H1 (cell line): ENCODE data around the gene PIGT. TPM values are rescaled to one million over a fixed set of nuclear protein-coding genes. Genes with fewer than 3 reads are reported as not detected.

Source experiments
- CTCF ChIA-PET: fragments of 300-600 bp; sonication (Branson Sonifier 250); formaldehyde crosslinking; loops from one replicate; lab custom pipeline; 2021; ENCODE audit not compliant: partially characterized antibody; lab: Charles Lee
- POLR2A ChIA-PET: fragments of 300-600 bp; sonication (Branson Sonifier 250); formaldehyde crosslinking; loops from one replicate; lab custom pipeline; 2021; ENCODE audit warnings: inconsistent platforms; ENCODE audit not compliant: partially characterized antibody; lab: Charles Lee
- DNase-seq, 2 experiments: peaks; one replicate each; pipeline versions ENCODE4 v3.0.0 to v3.0.0-alpha.2; 2010 to 2022; ENCODE audit warnings: low spot score in 2 of 2, low read depth in 1 of 2, mixed read lengths in 1 of 2
- FAIRE-seq: peaks from 2 replicates; lab custom pipeline; 2011; peaks lifted over from hg19 to GRCh38; lab: Jason Lieb, UNC
- H2AFZ ChIP-seq: 2 replicates; pipeline ENCODE4 v1.8.1; 2012; ENCODE audit warnings: low read length, inconsistent platforms
- H2AK5ac ChIP-seq: 2 replicates; pipeline ENCODE4 v1.6.1; 2013; ENCODE audit warnings: low read depth, low read length
- H2BK120ac ChIP-seq: replicated peaks from 2 replicates; pipeline ENCODE3; 2013; ENCODE audit warnings: low read depth, low read length, inconsistent platforms
- H2BK12ac ChIP-seq: 2 replicates; pipeline ENCODE4 v1.6.1; 2013; ENCODE audit warnings: low read depth, low read length
- H2BK15ac ChIP-seq: 2 replicates; pipeline ENCODE4 v1.6.1; 2013; ENCODE audit warnings: low read length
- H2BK20ac ChIP-seq: 2 replicates; pipeline ENCODE4 v1.6.1; 2013; ENCODE audit warnings: low read length
- H2BK5ac ChIP-seq: 2 replicates; pipeline ENCODE4 v1.6.1; 2013; ENCODE audit warnings: low read depth, low read length
- H3K14ac ChIP-seq: 2 replicates; pipeline ENCODE4 v1.6.1; 2013; ENCODE audit warnings: inconsistent platforms; ENCODE audit not compliant: insufficient read length
- H3K18ac ChIP-seq: 2 replicates; pipeline ENCODE4 v1.6.1; 2013; ENCODE audit warnings: low read length; ENCODE audit errors: extremely low read depth
- H3K23ac ChIP-seq: 2 replicates; pipeline ENCODE4 v1.6.1; 2013; ENCODE audit warnings: inconsistent platforms; ENCODE audit not compliant: insufficient read length
- H3K23me2 ChIP-seq: 2 replicates; pipeline ENCODE4 v1.6.1; 2013; ENCODE audit warnings: low read depth, low read length
- H3K27ac ChIP-seq: 2 replicates; pipeline ENCODE4 v1.6.1; 2011; ENCODE audit warnings: low read depth, low read length, inconsistent platforms
- H3K27me3 ChIP-seq, 4 experiments: replicated peaks in 1 of 4; 1 replicate in 1 of 4; 2 replicates in 3 of 4; pipeline versions ENCODE4 v1.6.1 to v1.8.1; 2011 to 2013; ENCODE audit warnings: low read length in 3 of 4, mild to moderate bottlenecking in 3 of 4, inconsistent platforms in 2 of 4, mixed read lengths in 2 of 4, moderate library complexity in 1 of 4; ENCODE audit not compliant: control insufficient read depth in 3 of 4, insufficient read depth in 3 of 4; ENCODE audit errors: extremely low read depth in 1 of 4
- H3K36me3 ChIP-seq, 4 experiments: 2 replicates each; pipeline versions ENCODE4 v1.6.1 to v1.8.1; 2011 to 2013; ENCODE audit warnings: mild to moderate bottlenecking in 4 of 4, low read length in 3 of 4, moderate library complexity in 2 of 4, control low read depth in 1 of 4, inconsistent platforms in 1 of 4; ENCODE audit not compliant: insufficient read depth in 4 of 4, control insufficient read depth in 2 of 4
- H3K4ac ChIP-seq: replicated peaks from 2 replicates; pipeline ENCODE3; 2013; ENCODE audit warnings: low read length, low read depth, mixed read lengths, inconsistent platforms; ENCODE audit not compliant: insufficient read length
- H3K4me1 ChIP-seq, 4 experiments: replicated peaks in 1 of 4; 1 replicate in 1 of 4; 2 replicates in 3 of 4; pipeline versions ENCODE4 v1.6.1 to v1.8.1; 2011 to 2013; ENCODE audit warnings: low read length in 3 of 4, inconsistent platforms in 2 of 4, mixed read lengths in 1 of 4; ENCODE audit not compliant: insufficient read depth in 4 of 4, control insufficient read depth in 3 of 4
- H3K4me2 ChIP-seq, 2 experiments: 2 replicates each; pipeline versions ENCODE4 v1.6.1 to v1.8.1; 2011 to 2013; ENCODE audit warnings: low read depth in 2 of 2, low read length in 2 of 2, control low read depth in 1 of 2, inconsistent platforms in 1 of 2, mild to moderate bottlenecking in 1 of 2; ENCODE audit not compliant: insufficient read depth in 1 of 2
- H3K4me3 ChIP-seq, 4 experiments: fragments of 200-600, 300-600 bp in 1 of 4; sonication (generic), shearing (Covaris generic), sonication (Bioruptor Twin) in 1 of 4; 2 replicates each; pipeline versions ENCODE4 v1.5.1 to v1.8.1; 2011 to 2016; ENCODE audit warnings: low read length in 4 of 4, low read depth in 3 of 4, control low read depth in 2 of 4, inconsistent platforms in 2 of 4, mild to moderate bottlenecking in 2 of 4, mixed read lengths in 1 of 4, moderate library complexity in 1 of 4; ENCODE audit not compliant: insufficient read depth in 2 of 4; ENCODE audit errors: extremely low read depth in 1 of 4
- H3K56ac ChIP-seq: replicated peaks from 2 replicates; pipeline ENCODE3; 2013; ENCODE audit warnings: low read depth, mild to moderate bottlenecking, mixed read lengths, low read length, inconsistent platforms; ENCODE audit not compliant: insufficient read length
- H3K79me1 ChIP-seq: 2 replicates; pipeline ENCODE4 v1.6.1; 2013; ENCODE audit warnings: low read depth, low read length, control low read depth
- H3K79me2 ChIP-seq, 2 experiments: 2 replicates each; pipeline versions ENCODE4 v1.6.1 to v1.8.1; 2012 to 2013; ENCODE audit warnings: low read length in 2 of 2, mild to moderate bottlenecking in 2 of 2, inconsistent platforms in 1 of 2; ENCODE audit not compliant: insufficient read depth in 2 of 2, control insufficient read depth in 1 of 2
- H3K9ac ChIP-seq, 4 experiments: replicated peaks in 1 of 4; 1 replicate in 1 of 4; 2 replicates in 3 of 4; pipeline versions ENCODE4 v1.6.1 to v1.8.1; 2011 to 2013; ENCODE audit warnings: low read depth in 3 of 4, low read length in 3 of 4, control low read depth in 2 of 4, mild to moderate bottlenecking in 2 of 4, moderate library complexity in 2 of 4, inconsistent platforms in 1 of 4; ENCODE audit errors: extremely low read depth in 1 of 4
- H3K9me3 ChIP-seq, 2 experiments: 2 replicates each; pipeline versions ENCODE4 v1.6.1 to v1.8.1; 2012 to 2013; ENCODE audit warnings: mild to moderate bottlenecking in 2 of 2, moderate library complexity in 2 of 2, control low read depth in 1 of 2, inconsistent platforms in 1 of 2, low read depth in 1 of 2, low read length in 1 of 2, mixed read lengths in 1 of 2; ENCODE audit not compliant: insufficient read depth in 2 of 2
- H4K20me1 ChIP-seq, 2 experiments: replicated peaks in 1 of 2; 2 replicates each; pipeline versions ENCODE3 to v1.8.1; 2011 to 2013; ENCODE audit warnings: inconsistent platforms in 2 of 2, low read length in 2 of 2, mild to moderate bottlenecking in 1 of 2; ENCODE audit not compliant: insufficient read depth in 2 of 2, control insufficient read depth in 1 of 2
- H4K5ac ChIP-seq: 2 replicates; pipeline ENCODE4 v1.6.1; 2013; ENCODE audit warnings: low read length, low read depth, mixed read lengths, inconsistent platforms; ENCODE audit not compliant: insufficient read length
- H4K8ac ChIP-seq: 2 replicates; pipeline ENCODE4 v1.8.0; 2013; ENCODE audit warnings: mild to moderate bottlenecking, moderate library complexity, low read length, inconsistent platforms; ENCODE audit not compliant: insufficient read depth; ENCODE audit errors: extremely low read depth
- H4K91ac ChIP-seq: replicated peaks from 2 replicates; pipeline ENCODE3; 2013; ENCODE audit warnings: low read length, mixed read lengths, inconsistent platforms; ENCODE audit not compliant: insufficient read length
- ATF2 ChIP-seq: IDR thresholded peaks from 2 replicates; pipeline ENCODE4 v1.6.1; 2012; ENCODE audit warnings: low read length, inconsistent platforms
- ATF3 ChIP-seq: IDR thresholded peaks from 2 replicates; pipeline ENCODE4 v1.6.1; 2011; ENCODE audit warnings: low read depth, mild to moderate bottlenecking, low read length; ENCODE audit not compliant: insufficient read depth
- BRCA1 ChIP-seq: IDR thresholded peaks from 2 replicates; pipeline ENCODE4 v1.6.1; 2012; ENCODE audit warnings: low read depth, low read length, improper control_type of control experiment
- CHD1 ChIP-seq: IDR thresholded peaks from 2 replicates; pipeline ENCODE4 v1.6.1; 2012; ENCODE audit warnings: low read depth, low read length, improper control_type of control experiment
- HDAC2 ChIP-seq, 2 experiments: fragments of 300-600 bp in 1 of 2; sonication (generic) in 1 of 2; IDR thresholded peaks; 2 replicates each; pipeline ENCODE4 v1.6.1; 2011 to 2012; ENCODE audit warnings: low read depth in 2 of 2, low read length in 2 of 2, mild to moderate bottlenecking in 2 of 2, moderate library complexity in 2 of 2, borderline replicate concordance in 1 of 2, inconsistent platforms in 1 of 2
- JUND ChIP-seq: IDR thresholded peaks from 2 replicates; pipeline ENCODE4 v1.6.1; 2011; ENCODE audit warnings: mild to moderate bottlenecking, improper control_type of control experiment, low read length
- KDM5A ChIP-seq: fragments of 200-600 bp; IDR thresholded peaks from 2 replicates; pipeline ENCODE4 v1.7.1; 2012; ENCODE audit warnings: mild to moderate bottlenecking, low read length, inconsistent platforms, mixed read lengths
- SIN3A ChIP-seq, 2 experiments: IDR thresholded peaks in 1 of 2; conservative IDR thresholded peaks in 1 of 2; 2 replicates each; pipeline ENCODE4 v1.6.1; 2011 to 2012; ENCODE audit warnings: low read length in 2 of 2, improper control_type of control experiment in 1 of 2, low read depth in 1 of 2, mild to moderate bottlenecking in 1 of 2
- SIRT6 ChIP-seq: IDR thresholded peaks from one replicate; pipeline ENCODE4 v1.7.1; 2012; ENCODE audit warnings: low read length, inconsistent platforms
- SUZ12 ChIP-seq: fragments of 200-600 bp; sonication (generic); IDR thresholded peaks from 2 replicates; pipeline ENCODE4 v1.6.1; 2012; ENCODE audit warnings: mild to moderate bottlenecking, inconsistent platforms, low read length, moderate library complexity, mixed read lengths
- TBP ChIP-seq: IDR thresholded peaks from 2 replicates; pipeline ENCODE4 v1.6.1; 2011; ENCODE audit warnings: low read depth, low read length, improper control_type of control experiment
- TCF12 ChIP-seq: IDR thresholded peaks from 2 replicates; pipeline ENCODE4 v1.6.1; 2011; ENCODE audit warnings: low read depth, mild to moderate bottlenecking, low read length
- WGBS, 2 experiments: shearing (Covaris generic) in 1 of 2; methylation state at CpG; one replicate each; pipeline versions ENCODE4 v1.1.6 to v1.1.7; 2013 to 2015; ENCODE audit warnings: low lambda C conversion rate in 2 of 2, mixed read lengths in 2 of 2, inconsistent platforms in 1 of 2, low coverage in 1 of 2, missing lambda C conversion rate in 1 of 2; ENCODE audit not compliant: insufficient replicate concordance in 2 of 2, insufficient coverage in 1 of 2, insufficient read length in 1 of 2; ENCODE audit errors: extremely low coverage in 1 of 2, missing lambda C conversion rate in 1 of 2; 5-methylcytosine and 5-hydroxymethylcytosine counted together
- polyA plus RNA-seq, 7 experiments: library from polyadenylated mRNA; depleted of rRNA in 3 of 7; stranded (reverse) in 5 of 7; unstranded in 2 of 7; fragments of >200 nt in 5 of 7; fragments of 200-250 nt in 2 of 7; gene quantifications; 1 replicate in 5 of 7; 2 replicates in 1 of 7; 4 replicates in 1 of 7; pipeline versions ENCODE4 v1.2.1 to v1.2.3, GENCODE V29; 2011 to 2013; ENCODE audit warnings: missing spikeins in 2 of 7, mixed read lengths in 2 of 7
- total RNA-seq: library from RNA; stranded (reverse); fragmentation: NEBNext Ultra II Directional; extraction: Animal tissue kit (Norgen Biotek cat#: 25700); gene quantifications from 2 replicates; pipeline ENCODE4 v1.2.1, GENCODE V29; 2021

Gene PIGT
- total and polyA plus RNA-seq, 2 of the 8 experiments (the other 6 are each of a cell fraction or from before 2014, with no cell fraction given) = 66.0 to 89.7 TPM

DNA sequence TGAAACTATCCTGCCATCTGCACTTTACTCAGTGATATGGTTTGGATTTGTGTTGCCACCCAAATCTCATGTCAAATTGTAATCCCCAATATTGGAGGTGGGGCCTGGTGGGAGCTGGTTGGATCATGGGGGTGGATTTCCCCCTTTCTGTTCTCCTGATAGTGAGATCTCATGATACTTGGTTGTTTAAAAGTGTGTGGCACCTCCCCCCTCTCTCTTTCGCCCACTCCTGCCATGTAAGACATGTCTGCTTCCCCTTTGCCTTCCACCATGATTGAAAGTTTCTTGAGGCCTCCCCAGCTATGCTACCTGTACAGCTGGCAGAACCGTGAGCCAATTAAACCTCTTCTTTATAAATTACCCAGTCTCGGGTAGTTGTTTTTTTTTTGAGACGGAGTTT is 18.0 kb downstream of the PIGT start:
- no peak overlapping the region for H3K56ac ChIP-seq
- ChIA-PET POLR2A (no interaction called here), CTCF (interaction anchor here (0.6 to 12.6 kb wide), 8 partner anchors 16 to 467 kb away, joined by 3 to 186 read pairs (median 28); partner anchors contain the start of gene PIGT)
- H3K27me3 ChIP-seq = no peaks in the 10 kb centered on the region
- no peak overlapping the region for H3K9ac ChIP-seq
- no peak overlapping the region for H3K4ac ChIP-seq
- no peaks in the 10 kb centered on the region for H4K20me1 ChIP-seq
- DNase-seq (no peak), FAIRE-seq (no peak)
- H3K4me3 ChIP-seq = no peak overlapping the region
- H3K9me3 ChIP-seq = no peaks in the 10 kb centered on the region
- H3K14ac ChIP-seq = no peak overlapping the region
- no peak overlapping the region for H4K8ac ChIP-seq
- no peak overlapping the region for H2BK120ac ChIP-seq
- H4K91ac ChIP-seq = no peak overlapping the region
- no peaks in the 10 kb centered on the region for H3K23me2 ChIP-seq
- no peak overlapping the region for H3K4me2 ChIP-seq
- no peaks in the 10 kb centered on the region for H3K79me2 ChIP-seq
- H4K5ac ChIP-seq = no peak overlapping the region
- H3K27ac ChIP-seq = no peak overlapping the region
- H2BK12ac ChIP-seq = no peak overlapping the region
- H3K79me1 ChIP-seq = no peaks in the 10 kb centered on the region
- H3K18ac ChIP-seq = no peak overlapping the region
- no peaks in the 10 kb centered on the region for H3K4me1 ChIP-seq
- H3K23ac ChIP-seq = no peak overlapping the region
- H2BK15ac ChIP-seq = no peak overlapping the region
- H3K36me3 ChIP-seq = no peaks in the 10 kb centered on the region; a peak in 1 of 8 replicates
- no peak overlapping the region for H2BK20ac ChIP-seq
- 91% methylated on average over 4 of the region's 4 CpGs; no CpG with 5 or more reads in 1 of the 2 experiments for WGBS, 2 experiments
- H2AFZ ChIP-seq = no peak overlapping the region
- no peak overlapping the region for H2BK5ac ChIP-seq
- no peak overlapping the region for H2AK5ac ChIP-seq
- TF ChIP-seq SIN3A (conservative IDR thresholded peaks at IDR 0.05 in 1 of 2, IDR thresholded peaks at IDR 0.05 in 1 of 2; ENCODE audit: low read depth in 1 of 2, low read length in 2 of 2) = no peak
- no peak for TF ChIP-seq TCF12
- no peak for TF ChIP-seq BRCA1
- no peak for TF ChIP-seq ATF2
- no peak for TF ChIP-seq TBP
- TF ChIP-seq KDM5A = no peak
- TF ChIP-seq SIRT6 = no peak
- no peak for TF ChIP-seq HDAC2 (IDR thresholded peaks at IDR 0.05; ENCODE audit: borderline replicate concordance in 1 of 2, low read depth in 2 of 2, low read length in 2 of 2)
- no peak for TF ChIP-seq CHD1
- TF ChIP-seq SUZ12 = no peak
- no peak for TF ChIP-seq JUND
- no peak for TF ChIP-seq ATF3
